NT2/D1 (cell line): ENCODE measurements around the gene CDK11A.
"Not testable (repeated sequence)": the region's sequence is repeated elsewhere in the genome, so short reads cannot be mapped to it uniquely, and the experiment has no call there.

Experiments
- SUZ12 ChIP-seq: IDR thresholded peaks from 2 replicates; pipeline ENCODE4 v1.6.1; 2011; ENCODE audit not compliant: insufficient read length, insufficient read depth; ENCODE audit errors: extremely low read depth
- YY1 ChIP-seq: IDR thresholded peaks from 2 replicates; pipeline ENCODE4 v1.6.1; 2011; ENCODE audit not compliant: insufficient read length, insufficient read depth
- ZNF274 ChIP-seq: IDR thresholded peaks from 2 replicates; pipeline ENCODE4 v1.6.1; 2011; ENCODE audit warnings: mild to moderate bottlenecking, low read depth, low read length

GRCh38 chr1:1674806-1675205 lies 49.4 kb downstream of the CDK11A start:
- TF ChIP-seq SUZ12, ZNF274, YY1: not testable (repeated sequence)
